Activated CD4-positive, CD25-positive, alpha-beta regulatory T cell treated with anti-CD3 and anti-CD28 coated beads, Interleukin-2, amount 50 U/mL, for 16 hours (primary cell): ENCODE measurements around the gene SLC16A14.
"Not testable (repeated sequence)": the region's sequence is repeated elsewhere in the genome, so short reads cannot be mapped to it uniquely, and the experiment has no call there.

Source experiments
- DNase-seq: peaks from one replicate; pipeline ENCODE4 v3.0.0-alpha.2; 2020; ENCODE audit warnings: low read depth, low spot score

The SLC16A14 gene, protein sequence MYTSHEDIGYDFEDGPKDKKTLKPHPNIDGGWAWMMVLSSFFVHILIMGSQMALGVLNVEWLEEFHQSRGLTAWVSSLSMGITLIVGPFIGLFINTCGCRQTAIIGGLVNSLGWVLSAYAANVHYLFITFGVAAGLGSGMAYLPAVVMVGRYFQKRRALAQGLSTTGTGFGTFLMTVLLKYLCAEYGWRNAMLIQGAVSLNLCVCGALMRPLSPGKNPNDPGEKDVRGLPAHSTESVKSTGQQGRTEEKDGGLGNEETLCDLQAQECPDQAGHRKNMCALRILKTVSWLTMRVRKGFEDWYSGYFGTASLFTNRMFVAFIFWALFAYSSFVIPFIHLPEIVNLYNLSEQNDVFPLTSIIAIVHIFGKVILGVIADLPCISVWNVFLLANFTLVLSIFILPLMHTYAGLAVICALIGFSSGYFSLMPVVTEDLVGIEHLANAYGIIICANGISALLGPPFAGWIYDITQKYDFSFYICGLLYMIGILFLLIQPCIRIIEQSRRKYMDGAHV

DNA sequence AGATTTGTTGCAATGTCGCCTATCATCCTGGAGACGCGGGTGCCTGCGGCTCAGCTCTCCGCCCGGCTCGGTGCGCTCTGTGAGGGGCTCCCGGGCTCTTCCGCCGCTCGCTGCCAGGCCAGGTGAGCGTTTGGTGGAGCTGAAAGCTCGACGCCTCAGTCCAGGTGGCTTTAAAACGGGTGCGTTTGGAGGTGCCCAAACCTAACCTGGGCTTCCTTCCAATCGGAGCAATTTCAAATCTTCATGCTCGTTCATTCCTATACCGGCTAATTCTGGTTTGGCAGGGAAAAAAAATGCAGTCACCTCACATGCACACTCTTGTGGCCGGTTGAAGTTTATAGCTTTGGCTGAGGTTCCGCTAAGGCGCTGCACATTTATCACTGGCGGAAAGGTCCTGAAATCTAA is at the start of gene SLC16A14:
TSS of gene SLC16A14 (minus strand) at position 274 of the 405 bp plus-strand sequence. CDS start 9,572 bp downstream, outside the sequence.
- no peak for DNase-seq

GRCh38 chr2:230106771-230107170 is 38.0 kb upstream of the SLC16A14 start:
- DNase-seq: no peak

DNA sequence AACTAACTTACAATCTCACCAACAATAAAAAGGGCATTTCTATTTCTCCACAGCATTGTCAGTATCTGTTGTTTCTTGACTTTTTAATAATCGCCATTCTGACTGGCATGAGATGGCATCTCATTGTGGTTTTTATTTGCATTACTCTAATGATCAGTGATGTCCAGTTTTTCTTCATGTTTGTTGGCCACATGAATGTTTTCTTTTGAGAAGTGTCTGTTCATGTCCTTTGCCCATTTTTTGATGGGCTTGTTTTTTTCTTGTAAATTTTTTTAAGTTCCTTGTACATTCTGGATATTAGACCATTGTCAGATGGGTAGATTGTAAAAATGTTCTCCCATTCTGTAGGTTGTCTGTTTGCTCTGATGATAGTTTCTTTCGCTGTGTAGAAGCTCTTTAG is 33.2 kb upstream of the SLC16A14 start:
- DNase-seq: not testable (repeated sequence)

DNA sequence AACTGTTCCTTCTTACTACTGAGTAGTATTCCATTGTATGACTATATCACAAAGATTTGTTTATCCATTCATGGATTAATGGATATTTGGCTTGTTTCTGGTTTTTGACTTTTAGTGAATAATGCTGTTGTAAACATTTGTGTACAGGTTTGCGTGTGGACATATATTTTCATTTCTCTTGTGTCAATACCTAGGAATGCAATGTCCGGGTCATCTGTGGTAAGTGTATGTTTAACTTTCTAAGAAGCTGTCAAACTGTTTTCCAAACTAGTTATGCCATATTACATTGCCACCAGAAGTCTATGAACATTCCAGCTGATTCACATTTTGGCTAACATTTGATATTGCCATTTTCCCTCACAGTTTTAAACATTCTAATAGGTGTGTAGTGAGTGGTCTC is 29.1 kb upstream of the SLC16A14 start:
- no peak for DNase-seq

DNA sequence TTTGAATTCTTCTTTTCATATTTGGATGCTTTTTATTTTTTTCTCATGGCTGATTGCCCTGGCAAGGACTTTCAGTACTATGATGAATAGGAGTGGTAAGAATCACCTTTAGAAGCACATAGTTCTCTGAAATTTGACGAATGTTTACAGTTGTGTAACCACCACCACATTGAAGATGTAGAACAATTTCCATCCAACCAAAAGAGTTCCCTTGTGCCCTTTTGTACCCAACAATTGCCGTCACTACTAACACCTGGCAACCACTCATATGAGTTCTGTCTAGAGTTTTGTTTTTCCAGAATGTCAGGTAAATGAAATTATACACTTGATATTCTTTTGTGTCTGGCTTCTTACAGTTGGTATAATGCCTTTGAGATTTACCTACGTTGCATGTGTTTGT is 28.7 kb upstream of the SLC16A14 start:
- DNase-seq: no peak

DNA sequence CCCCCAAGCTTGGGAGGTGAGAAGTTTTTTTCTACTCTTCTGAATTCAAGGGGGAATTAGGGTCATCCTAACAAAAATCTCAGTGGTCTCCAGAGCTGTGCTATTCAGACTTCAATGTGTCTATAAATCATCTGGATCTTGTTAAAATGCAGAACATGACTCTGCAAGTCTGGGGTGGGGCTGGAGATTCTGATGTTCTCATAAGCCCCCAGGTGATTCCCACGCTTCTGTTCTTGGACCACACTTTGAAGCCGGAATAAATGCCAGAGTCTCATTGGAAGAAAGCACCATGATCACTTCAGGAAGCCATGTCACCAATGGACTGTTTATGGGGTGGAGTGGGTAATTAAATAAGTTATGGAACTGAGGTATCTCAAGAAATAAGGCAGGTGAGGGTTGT is 22.2 kb upstream of the SLC16A14 start:
- DNase-seq: no peak

- DNase-seq: no peak
These were observed 16.5 kb upstream of the SLC16A14 start for GRCh38 chr2:230085201-230085600.

GRCh38 chr2:230077851-230078547 is 9.3 kb upstream of the SLC16A14 start:
- DNase-seq: no peak

- DNase-seq: no peak
These were observed 8.1 kb upstream of the SLC16A14 start for GRCh38 chr2:230076819-230077218.

DNA sequence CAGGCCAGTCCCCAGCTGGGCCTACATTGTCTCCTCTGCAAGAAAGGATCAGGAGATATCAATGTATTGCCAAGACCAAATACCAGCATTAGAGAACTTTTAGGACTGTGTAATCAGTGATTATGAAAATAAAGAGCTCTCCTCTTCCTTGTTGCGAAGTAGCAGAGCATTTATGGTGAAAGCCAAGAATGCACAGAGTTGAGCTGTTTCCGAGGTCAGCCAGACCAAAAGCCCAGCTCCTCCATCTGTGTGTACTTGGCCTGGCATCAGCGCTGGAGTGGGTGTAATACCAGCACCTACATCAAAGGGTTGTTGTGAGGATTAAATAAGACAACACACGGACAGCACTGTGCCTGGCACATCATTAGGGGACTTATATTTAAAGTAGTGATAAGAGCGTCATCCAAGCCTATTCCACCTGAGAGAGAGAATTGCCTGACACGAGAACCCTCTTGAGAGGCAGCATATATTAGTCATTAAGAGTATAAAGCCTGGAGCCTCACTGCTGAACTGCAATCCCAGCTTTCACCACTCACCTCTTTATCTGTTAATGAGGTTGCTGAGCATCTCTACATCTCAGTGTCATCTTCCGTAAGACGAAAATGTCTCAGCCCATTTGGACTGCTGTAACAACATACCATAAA is 7.4 kb upstream of the SLC16A14 start:
- DNase-seq: no peak

DNA sequence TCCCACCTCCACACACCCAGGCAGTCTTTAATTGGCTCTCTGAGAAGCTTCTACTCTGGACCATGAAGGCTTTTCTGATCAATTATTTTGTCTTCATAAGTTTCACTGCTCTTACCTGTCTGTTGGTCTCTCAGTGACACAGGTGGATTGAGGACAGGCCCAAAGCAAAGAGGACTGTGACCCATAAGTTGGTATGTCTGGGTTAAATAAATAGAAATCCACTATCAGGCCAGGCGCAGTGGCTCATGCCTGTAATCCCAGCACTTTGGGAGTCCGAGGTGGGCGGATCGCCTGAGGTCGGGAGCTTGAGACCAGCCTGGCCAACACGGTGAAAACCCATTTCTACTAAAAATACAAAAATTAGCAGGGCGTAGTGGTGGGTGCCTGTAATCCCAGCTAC is 2.7 kb upstream of the SLC16A14 start:
- DNase-seq: no peak

DNA sequence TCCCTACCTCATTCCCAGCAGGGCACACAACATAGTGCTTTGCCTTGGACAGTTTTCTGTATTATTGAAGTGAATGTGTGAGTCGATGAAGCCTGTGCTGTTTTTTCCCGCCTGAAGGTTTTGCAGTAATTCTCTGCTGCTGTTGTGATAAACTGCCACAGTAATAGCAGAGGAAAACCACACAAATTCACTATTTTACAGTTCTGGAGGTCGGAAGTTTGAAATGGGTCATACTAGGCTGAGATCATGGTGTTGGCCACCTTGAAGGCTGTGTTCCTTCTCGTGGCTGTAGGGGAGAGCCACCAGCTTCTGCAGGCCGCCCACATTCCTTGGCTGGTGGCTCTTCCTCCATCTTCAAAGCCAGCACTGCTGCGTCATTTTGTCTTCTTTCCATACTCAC is 678 bp upstream of the SLC16A14 start:
- no peak for DNase-seq

DNA sequence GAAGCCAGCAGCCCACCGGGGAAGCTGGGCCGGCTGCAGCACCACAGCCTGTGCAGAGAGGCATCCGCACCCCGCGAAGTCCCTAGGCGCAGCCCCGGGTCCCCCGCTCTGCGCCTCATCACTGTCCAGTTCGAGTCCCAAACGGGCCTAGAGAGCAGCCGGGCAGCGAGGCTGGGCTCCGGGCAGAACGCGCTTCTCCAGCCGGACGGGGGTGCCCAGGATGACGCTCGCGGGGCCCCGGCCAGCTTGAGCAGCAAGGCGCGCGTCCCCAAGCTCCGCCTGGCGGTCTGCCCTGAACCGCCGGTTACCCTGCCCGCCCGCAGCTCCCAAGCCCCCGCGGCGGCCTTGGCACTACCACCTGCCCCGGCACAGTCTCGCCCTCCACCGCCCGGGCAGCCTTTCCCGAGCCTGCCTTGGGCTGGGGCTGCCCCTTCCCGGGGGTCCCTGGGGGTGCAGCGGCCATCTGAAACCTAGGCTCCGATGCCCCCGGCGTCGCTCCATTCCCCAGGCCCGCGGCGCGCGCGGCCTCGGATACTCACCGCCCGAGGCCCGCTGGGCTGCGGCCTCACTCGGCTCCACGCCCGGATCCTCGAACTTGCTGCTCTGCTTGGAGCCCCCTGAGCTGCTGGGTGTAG is 591 bp downstream of the SLC16A14 start:
- DNase-seq: no peak

GRCh38 chr2:230060672-230061293 is 7.9 kb downstream of the SLC16A14 start:
- DNase-seq: no peak

DNA sequence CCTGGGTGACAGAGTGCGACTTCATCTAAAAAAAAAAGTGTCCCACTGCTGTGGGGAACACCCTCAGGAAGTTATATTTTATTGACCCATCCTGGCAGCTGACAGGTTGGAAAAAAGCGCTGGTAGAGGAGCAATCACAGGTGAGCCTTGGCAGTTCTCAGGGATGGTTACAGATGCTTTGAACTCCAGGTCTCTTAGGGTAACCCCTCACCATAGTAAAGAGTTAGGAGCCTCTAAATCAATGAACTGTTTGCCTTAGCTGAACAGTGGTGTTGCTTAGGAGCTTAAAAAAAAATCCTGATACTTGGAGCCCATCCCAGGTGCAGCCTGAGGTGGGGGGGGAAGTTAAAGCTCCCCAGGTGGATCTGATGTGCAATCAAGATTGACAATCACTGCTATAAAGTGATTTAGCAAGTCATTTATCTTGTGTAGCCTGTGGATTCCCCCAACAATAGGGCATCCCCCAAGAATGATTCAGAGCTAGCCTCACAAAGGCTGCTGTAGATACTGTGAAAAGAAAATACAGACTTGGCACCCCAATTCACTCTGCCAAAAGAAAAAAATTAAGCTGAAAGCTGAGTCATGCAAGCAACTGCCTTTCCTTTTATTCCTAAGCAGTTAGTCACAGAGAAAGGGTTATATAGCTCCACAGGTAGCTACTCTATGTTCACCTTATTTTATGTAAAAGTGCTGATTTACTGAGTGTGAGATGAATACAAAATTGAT is 14.8 kb downstream of the SLC16A14 start:
- DNase-seq: no peak

- DNase-seq: no peak
These were observed 16.4 kb downstream of the SLC16A14 start for GRCh38 chr2:230052299-230052698.

DNA sequence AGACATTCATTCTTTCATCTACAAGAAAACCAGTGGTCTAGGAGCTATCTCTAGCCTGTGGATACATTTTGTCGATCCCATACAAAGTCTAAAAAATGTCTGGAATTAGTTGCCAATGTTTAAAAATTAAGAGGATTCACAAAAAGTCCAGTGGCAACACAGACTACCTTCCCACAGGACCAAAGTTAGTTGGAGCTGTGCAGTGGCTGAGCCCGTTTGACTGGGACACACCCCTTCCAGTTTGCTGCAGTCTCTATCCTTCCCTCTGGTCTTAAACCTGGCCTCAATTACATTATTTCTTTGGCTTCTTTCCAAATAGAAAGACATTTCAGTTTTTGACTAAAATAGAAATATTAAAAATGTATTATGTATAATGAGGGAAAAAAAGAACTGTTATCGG is 18.6 kb downstream of the SLC16A14 start:
- DNase-seq: no peak

DNA sequence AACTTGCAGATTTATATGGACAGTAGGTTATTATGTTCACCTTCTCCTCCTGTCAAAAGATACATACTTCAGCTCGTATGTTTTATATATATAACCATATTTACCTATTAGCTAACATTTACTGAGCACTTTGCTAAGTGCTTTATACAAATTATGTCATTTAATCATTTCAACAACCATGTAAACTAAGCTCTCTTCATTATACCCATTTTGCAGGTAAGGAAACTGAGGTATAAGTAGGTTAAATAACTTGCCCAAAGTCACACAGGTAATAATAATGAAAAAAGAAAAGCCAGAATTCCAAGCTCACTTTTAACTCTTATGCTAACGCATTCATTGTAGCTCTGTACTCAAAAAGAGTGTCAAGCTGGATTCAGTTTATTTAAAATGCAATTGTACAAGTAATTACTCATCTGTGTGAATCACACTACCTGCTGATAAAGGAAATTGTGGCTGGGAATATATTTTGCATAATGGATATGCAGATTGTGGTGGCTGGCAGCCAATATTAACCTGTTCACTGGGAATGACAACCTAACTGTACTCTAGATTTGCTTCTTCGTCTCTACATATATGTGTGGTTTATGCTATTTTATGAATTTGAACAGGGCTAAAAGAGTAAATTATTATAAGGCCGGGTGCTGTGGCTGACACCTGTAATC is 20.6 kb downstream of the SLC16A14 start:
- DNase-seq: no peak

DNA sequence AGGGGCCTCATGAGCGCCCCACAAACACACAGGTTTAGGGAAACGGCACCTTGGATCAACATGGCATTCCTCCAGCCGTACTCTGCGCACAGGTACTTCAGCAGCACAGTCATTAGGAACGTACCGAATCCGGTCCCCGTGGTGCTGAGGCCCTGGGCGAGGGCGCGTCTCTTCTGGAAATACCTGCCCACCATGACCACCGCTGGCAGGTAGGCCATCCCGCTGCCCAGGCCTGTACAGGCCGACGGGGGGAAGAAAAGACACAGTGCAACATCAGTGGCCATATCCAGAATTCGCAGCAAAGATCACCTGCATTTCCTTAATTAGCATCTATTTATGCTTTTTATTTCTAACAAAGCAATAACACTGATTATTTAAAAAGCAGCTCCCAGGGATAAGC is 22.2 kb downstream of the SLC16A14 start:
- DNase-seq: no peak

GRCh38 chr2:230043461-230043860 is 25.3 kb downstream of the SLC16A14 start:
- no peak for DNase-seq
